ENCODE measurements around the gene FANCL. TPM values are rescaled to one million over a fixed set of nuclear protein-coding genes. Genes with fewer than 3 reads are reported as not detected.
A peak's percentile ranks its signal among the peaks of the same experiment; 100 is the strongest.

The FANCL gene
- total and polyA plus RNA-seq, 9 of the 15 experiments (the other 6 are each of a cell fraction or from before 2014, with no cell fraction given): 36.7 to 120 (median 58.5) TPM

DNA sequence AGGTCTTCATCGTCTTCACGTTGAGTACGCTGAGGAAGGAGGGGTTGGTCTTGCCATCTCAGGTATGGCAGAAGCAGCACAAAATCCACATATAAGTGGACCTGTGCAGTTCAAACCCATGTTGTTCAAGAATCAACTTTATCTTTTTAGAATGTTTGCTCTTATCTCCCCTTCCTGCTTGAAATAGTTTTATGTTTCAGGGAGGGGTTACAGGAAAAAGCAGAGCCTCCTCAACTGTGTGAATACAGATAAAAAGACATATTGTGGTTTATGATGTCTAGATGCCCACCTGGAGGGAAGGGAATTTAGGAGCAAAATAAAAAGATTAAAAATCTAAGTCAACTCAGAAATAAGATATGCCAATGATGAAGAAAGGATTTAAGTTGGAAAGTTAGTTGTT is 118.6 kb downstream of the FANCL start (continued):
- TF ChIP-seq ZNF280B (CRISPR knock-in tag; IDR thresholded peaks at IDR 0.05) (no peak), KLF1 (tag; IDR thresholded peaks at IDR 0.05) (no peak), KDM2B (CRISPR knock-in tag; IDR thresholded peaks at IDR 0.05) (no peak), EHMT2 (IDR thresholded peaks at IDR 0.05) (no peak), PRMT5 (CRISPR knock-in tag; IDR thresholded peaks at IDR 0.05) (no peak), KDM4B (IDR thresholded peaks at IDR 0.05; ENCODE audit: borderline replicate concordance in 2 of 2, low read depth in 1 of 2) (no peak), TCF3 (CRISPR knock-in tag; IDR thresholded peaks at IDR 0.05) (peak; percentile 88), ZC3H11A (IDR thresholded peaks at IDR 0.05; ENCODE audit: low read depth, low read length) (no peak), DIDO1 (tag; IDR thresholded peaks at IDR 0.05; ENCODE audit: low read depth) (no peak), HCFC1 (IDR thresholded peaks at IDR 0.05; ENCODE audit: low read depth, low read length) (no peak), JUNB (CRISPR knock-in tag; conservative IDR thresholded peaks at IDR 0.05) (no peak), STAT5A (IDR thresholded peaks at IDR 0.05; ENCODE audit: borderline replicate concordance, low read length) (peak; percentile 85), EWSR1 (IDR thresholded peaks at IDR 0.05; ENCODE audit: borderline replicate concordance, low read depth, partially characterized antibody) (no peak), RBM25 (IDR thresholded peaks at IDR 0.05; ENCODE audit: low read depth, low read length, severe bottlenecking) (no peak), MEF2D (tag; conservative IDR thresholded peaks at IDR 0.05; ENCODE audit: low read depth) (no peak), FOXP1 (CRISPR knock-in tag; IDR thresholded peaks at IDR 0.05) (no peak), FOXJ3 (CRISPR knock-in tag; IDR thresholded peaks at IDR 0.05) (no peak), KLF16 (IDR thresholded peaks at IDR 0.05) (peak; percentile 87), ARHGAP35 (IDR thresholded peaks at IDR 0.05; ENCODE audit: partially characterized antibody) (no peak), NR2F6 (CRISPR knock-in tag; IDR thresholded peaks at IDR 0.05) (no peak), NFYB (IDR thresholded peaks at IDR 0.05; ENCODE audit: extremely low read depth, insufficient read length) (no peak), CCNT2 (IDR thresholded peaks at IDR 0.05; ENCODE audit: borderline replicate concordance, extremely low read depth, insufficient read length, low read depth, low read length) (peak; percentile 70), ZSCAN29 (IDR thresholded peaks at IDR 0.05) (no peak), MTA2 (IDR thresholded peaks at IDR 0.05; ENCODE audit: low read depth) (peak; percentile 82), U2AF2 (optimal IDR thresholded peaks at IDR 0.05; ENCODE audit: low read depth, low read length) (no peak), MBD2 (IDR thresholded peaks at IDR 0.05; ENCODE audit: borderline replicate concordance, low read depth) (no peak), TBL1XR1 (IDR thresholded peaks at IDR 0.05; ENCODE audit: low read length in 2 of 2) (peak in 1 of 2 experiments; percentile 69; a peak in 2 of 4 replicates), MYNN (IDR thresholded peaks at IDR 0.05) (no peak), MYNN (CRISPR knock-in tag; IDR thresholded peaks at IDR 0.05) (no peak), RBFOX2 (IDR thresholded peaks at IDR 0.05; ENCODE audit: low read depth, low read length) (no peak)
- TF ChIP-seq, protein P1, sequence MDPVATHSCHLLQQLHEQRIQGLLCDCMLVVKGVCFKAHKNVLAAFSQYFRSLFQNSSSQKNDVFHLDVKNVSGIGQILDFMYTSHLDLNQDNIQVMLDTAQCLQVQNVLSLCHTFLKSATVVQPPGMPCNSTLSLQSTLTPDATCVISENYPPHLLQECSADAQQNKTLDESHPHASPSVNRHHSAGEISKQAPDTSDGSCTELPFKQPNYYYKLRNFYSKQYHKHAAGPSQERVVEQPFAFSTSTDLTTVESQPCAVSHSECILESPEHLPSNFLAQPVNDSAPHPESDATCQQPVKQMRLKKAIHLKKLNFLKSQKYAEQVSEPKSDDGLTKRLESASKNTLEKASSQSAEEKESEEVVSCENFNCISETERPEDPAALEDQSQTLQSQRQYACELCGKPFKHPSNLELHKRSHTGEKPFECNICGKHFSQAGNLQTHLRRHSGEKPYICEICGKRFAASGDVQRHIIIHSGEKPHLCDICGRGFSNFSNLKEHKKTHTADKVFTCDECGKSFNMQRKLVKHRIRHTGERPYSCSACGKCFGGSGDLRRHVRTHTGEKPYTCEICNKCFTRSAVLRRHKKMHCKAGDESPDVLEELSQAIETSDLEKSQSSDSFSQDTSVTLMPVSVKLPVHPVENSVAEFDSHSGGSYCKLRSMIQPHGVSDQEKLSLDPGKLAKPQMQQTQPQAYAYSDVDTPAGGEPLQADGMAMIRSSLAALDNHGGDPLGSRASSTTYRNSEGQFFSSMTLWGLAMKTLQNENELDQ (CRISPR knock-in tag; IDR thresholded peaks at IDR 0.05; ENCODE audit: borderline replicate concordance): no peak

Measured in K562 (cell line).